Thymus (tissue), 11 donors: ENCODE measurements around the gene QKI. TPM values are rescaled to one million over a fixed set of nuclear protein-coding genes. Genes with fewer than 3 reads are reported as not detected.

ENCODE experiments used
- DNase-seq, 9 donors: peaks; one replicate each; pipeline ENCODE4 v3.0.0-alpha.2; 2013; ENCODE audit warnings: low spot score in 9 of 9, low read depth in 6 of 9, missing footprints in 1 of 9
- H3K27ac ChIP-seq, 2 donors: one replicate each; pipeline ENCODE4 v1.5.1; 2013; ENCODE audit warnings: control low read depth in 1 of 2, low read depth in 1 of 2, low read length in 1 of 2, mild to moderate bottlenecking in 1 of 2, moderate library complexity in 1 of 2
- H3K27me3 ChIP-seq, 2 donors: one replicate each; pipeline ENCODE4 v1.5.1; 2013; ENCODE audit warnings: low read length in 1 of 2; ENCODE audit not compliant: control insufficient read depth in 2 of 2, insufficient read depth in 1 of 2
- H3K36me3 ChIP-seq, 2 donors: one replicate each; pipeline ENCODE4 v1.5.1; 2013; ENCODE audit warnings: low read length in 1 of 2, mild to moderate bottlenecking in 1 of 2, moderate library complexity in 1 of 2; ENCODE audit not compliant: control insufficient read depth in 2 of 2, insufficient read depth in 2 of 2
- H3K4me1 ChIP-seq, 2 donors: one replicate each; pipeline ENCODE4 v1.5.1; 2013; ENCODE audit warnings: low read length in 2 of 2; ENCODE audit not compliant: control insufficient read depth in 2 of 2, insufficient read depth in 2 of 2
- H3K4me3 ChIP-seq, 2 donors: one replicate each; pipeline ENCODE4 v1.5.1; 2013; ENCODE audit warnings: low read length in 2 of 2, control low read depth in 1 of 2, mild to moderate bottlenecking in 1 of 2
- H3K9me3 ChIP-seq, 2 donors: one replicate each; pipeline ENCODE4 v1.5.1; 2013; ENCODE audit warnings: low read length in 1 of 2, mild to moderate bottlenecking in 1 of 2; ENCODE audit not compliant: control insufficient read depth in 2 of 2, insufficient read depth in 1 of 2
- WGBS: extraction: QIAGEN DNeasy Blood & Tissue Kit; methylation state at CpG from one replicate; pipeline ENCODE4 v1.1.7; 2013; 5-methylcytosine and 5-hydroxymethylcytosine counted together
- polyA plus RNA-seq: library from polyadenylated mRNA; stranded (reverse); fragments of 200-250 nt; gene quantifications from one replicate; pipeline ENCODE4 v1.2.3, GENCODE V29; 2013
- total RNA-seq: library from RNA; stranded (reverse); fragments of 120-200 nt; gene quantifications from one replicate; pipeline ENCODE4 v1.2.4, GENCODE V29; 2013
- donor health status: healthy.

Gene QKI
- total and polyA plus RNA-seq, 2 donors = 23.5 to 80.1 TPM

GRCh38 chr6:163490826-163491577, 76.5 kb downstream of the QKI start:
- DNase-seq = peak in 1 of 9 donors; percentile 35
- H3K27me3 ChIP-seq = no peaks in the 10 kb centered on the region
- 88% methylated on average over 4 of the region's 4 CpGs for WGBS
- H3K27ac ChIP-seq = peak overlapping the region in 1 of 2 donors; percentile 2
- H3K4me1 ChIP-seq = no peaks in the 10 kb centered on the region
- no peaks in the 10 kb centered on the region for H3K9me3 ChIP-seq
- no peaks in the 10 kb centered on the region for H3K36me3 ChIP-seq
- H3K4me3 ChIP-seq = no peak overlapping the region

GRCh38 chr6:163491737-163492300, 77.3 kb downstream of the QKI start:
- DNase-seq = no peak
- H3K9me3 ChIP-seq = no peaks in the 10 kb centered on the region
- 97% methylated on average over 4 of the region's 4 CpGs for WGBS
- H3K36me3 ChIP-seq = no peaks in the 10 kb centered on the region
- no peak overlapping the region for H3K27ac ChIP-seq
- H3K27me3 ChIP-seq = no peaks in the 10 kb centered on the region
- H3K4me1 ChIP-seq = no peaks in the 10 kb centered on the region
- H3K4me3 ChIP-seq = no peak overlapping the region

GRCh38 chr6:163494279-163494727, 79.8 kb downstream of the QKI start:
- no peak overlapping the region for H3K27ac ChIP-seq
- WGBS = 98% methylated on average over 6 of the region's 6 CpGs
- H3K4me1 ChIP-seq = no peaks in the 10 kb centered on the region
- H3K36me3 ChIP-seq = no peaks in the 10 kb centered on the region
- H3K4me3 ChIP-seq = no peak overlapping the region
- no peaks in the 10 kb centered on the region for H3K9me3 ChIP-seq
- no peak for DNase-seq
- H3K27me3 ChIP-seq = no peaks in the 10 kb centered on the region

GRCh38 chr6:163496205-163496604, 81.7 kb downstream of the QKI start:
- Histone ChIP-seq H3K9me3 (no peaks in the 10 kb centered on the region), H3K27me3 (no peaks in the 10 kb centered on the region), H3K36me3 (no peaks in the 10 kb centered on the region), H3K4me3 (no peak overlapping the region), H3K27ac (no peak overlapping the region), H3K4me1 (no peaks in the 10 kb centered on the region)
- 98% methylated on average over 1 of the region's 1 CpG for WGBS
- no peak for DNase-seq

- H3K27me3 ChIP-seq = no peaks in the 10 kb centered on the region
- no peak overlapping the region for H3K4me3 ChIP-seq
- no peak for DNase-seq
- H3K4me1 ChIP-seq = no peaks in the 10 kb centered on the region
- H3K27ac ChIP-seq = no peak overlapping the region
- peaks cover 2 to 4% of the 10 kb centered on the region in 2 donors for H3K9me3 ChIP-seq
- H3K36me3 ChIP-seq = no peaks in the 10 kb centered on the region
- WGBS = 96% methylated on average over 2 of the region's 2 CpGs
Observed at GRCh38 chr6:163500105-163500504, 85.6 kb downstream of the QKI start.

GRCh38 chr6:163501026-163501425, 86.5 kb downstream of the QKI start:
- Histone ChIP-seq H3K27me3 (no peaks in the 10 kb centered on the region), H3K36me3 (no peaks in the 10 kb centered on the region), H3K27ac (no peak overlapping the region), H3K4me3 (no peak overlapping the region), H3K9me3 (peaks cover 4 to 11% of the 10 kb centered on the region in 2 donors), H3K4me1 (no peaks in the 10 kb centered on the region)
- no peak for DNase-seq
- WGBS = 97% methylated on average over 2 of the region's 2 CpGs

- 98% methylated on average over 3 of the region's 3 CpGs for WGBS
Observed at GRCh38 chr6:163501439-163501838, 86.9 kb downstream of the QKI start.

GRCh38 chr6:163504984-163505640, 90.6 kb downstream of the QKI start:
- Histone ChIP-seq H3K36me3 (no peaks in the 10 kb centered on the region), H3K27ac (no peak overlapping the region), H3K27me3 (no peaks in the 10 kb centered on the region), H3K9me3 (peaks cover 4 to 16% of the 10 kb centered on the region in 2 donors), H3K4me1 (no peaks in the 10 kb centered on the region), H3K4me3 (no peak overlapping the region)
- WGBS = 94% methylated on average over 8 of the region's 8 CpGs
- DNase-seq = no peak

More at GRCh38 chr6:163501439-163501838, 86.9 kb downstream of the QKI start:
- Histone ChIP-seq H3K27ac (no peak overlapping the region), H3K27me3 (no peaks in the 10 kb centered on the region), H3K4me1 (no peaks in the 10 kb centered on the region), H3K9me3 (peaks cover 4 to 11% of the 10 kb centered on the region in 2 donors), H3K4me3 (no peak overlapping the region), H3K36me3 (no peaks in the 10 kb centered on the region)
- DNase-seq = no peak

- H3K4me3 ChIP-seq = no peak overlapping the region
- H3K27me3 ChIP-seq = no peaks in the 10 kb centered on the region
- no peak overlapping the region for H3K27ac ChIP-seq
- H3K9me3 ChIP-seq = peaks cover 4 to 16% of the 10 kb centered on the region in 2 donors
- DNase-seq = peak in 1 of 9 donors; percentile 6
- H3K36me3 ChIP-seq = no peaks in the 10 kb centered on the region
- 94% methylated on average over 1 of the region's 1 CpG for WGBS
- no peaks in the 10 kb centered on the region for H3K4me1 ChIP-seq
Observed at GRCh38 chr6:163507965-163508364, 93.4 kb downstream of the QKI start.
